GM19035 (cell line): ENCODE data around the gene ZNF460.

ENCODE experiments used
- ATAC-seq: cut with Tn5 transposase; IDR thresholded peaks from one replicate; pipeline ENCODE4 v1.9.1; 2021; ENCODE audit not compliant: unreplicated experiment

The ZNF460 gene

GRCh38 chr19:57279418-57280164, 694 bp upstream of the ZNF460 start:
- ATAC-seq: peak; percentile 68

GRCh38 chr19:57280962-57281400, 696 bp downstream of the ZNF460 start:
- ATAC-seq: no peak

GRCh38 chr19:57282011-57282643, 1.8 kb downstream of the ZNF460 start:
- ATAC-seq: no peak

- ATAC-seq: no peak
Observed at GRCh38 chr19:57288373-57288772, 8.1 kb downstream of the ZNF460 start.

GRCh38 chr19:57290970-57291369, 10.7 kb downstream of the ZNF460 start:
- no peak for ATAC-seq

GRCh38 chr19:57292547-57292946, 12.3 kb downstream of the ZNF460 start:
- ATAC-seq: no peak

GRCh38 chr19:57293719-57294118, 13.4 kb downstream of the ZNF460 start:
- no peak for ATAC-seq

- ATAC-seq: no peak
Observed at GRCh38 chr19:57302020-57302465, 21.8 kb downstream of the ZNF460 start.

- ATAC-seq: no peak
Observed at GRCh38 chr19:57302727-57303401, 22.6 kb downstream of the ZNF460 start.

GRCh38 chr19:57305056-57305455, 24.8 kb downstream of the ZNF460 start:
- ATAC-seq: no peak

- ATAC-seq: no peak
Observed at GRCh38 chr19:57308514-57308913, 28.2 kb downstream of the ZNF460 start.

- no peak for ATAC-seq
Observed at GRCh38 chr19:57310792-57311191, 30.5 kb downstream of the ZNF460 start.

GRCh38 chr19:57314146-57314545, 33.9 kb downstream of the ZNF460 start:
- ATAC-seq: no peak

GRCh38 chr19:57317503-57317902, 37.2 kb downstream of the ZNF460 start:
- ATAC-seq: no peak

GRCh38 chr19:57319869-57320179, 39.5 kb downstream of the ZNF460 start:
- peak; percentile 18 for ATAC-seq

- ATAC-seq: peak; percentile 98
Observed at GRCh38 chr19:57320180-57321084, 40.1 kb downstream of the ZNF460 start, which contains the start of gene ZNF543. ZNF543 (plus strand) TSS chr19:57320472; CDS start chr19:57320854, 382 bp downstream.

- no peak for ATAC-seq
Observed at GRCh38 chr19:57321116-57321515, 40.8 kb downstream of the ZNF460 start.

GRCh38 chr19:57321751-57322150, 41.5 kb downstream of the ZNF460 start:
- ATAC-seq: no peak

- ATAC-seq: no peak
Observed at GRCh38 chr19:57324992-57325391, 44.7 kb downstream of the ZNF460 start.

GRCh38 chr19:57327993-57328392, 47.7 kb downstream of the ZNF460 start:
- ATAC-seq: no peak

- no peak for ATAC-seq
Observed at GRCh38 chr19:57334191-57334590, 53.9 kb downstream of the ZNF460 start.
